C4-2B (cell line): ENCODE data around the gene B3GNT4.
"Not testable (repeated sequence)": the region's sequence is repeated elsewhere in the genome, so short reads cannot be mapped to it uniquely, and the experiment has no call there.

Experiments used
- H3K27ac ChIP-seq: fragments of 450-650 bp; 2 replicates; pipeline ENCODE4 v1.5.1; 2017
- ZFX ChIP-seq: fragments of 450-650 bp; IDR thresholded peaks from 2 replicates; pipeline ENCODE4 v1.6.1; 2017
- TF ChIP-seq, protein P1 (sequence below): fragments of 450-650 bp; conservative IDR thresholded peaks from 2 replicates; pipeline ENCODE4 v1.5.1; 2017; ENCODE audit warnings: mild to moderate bottlenecking

The B3GNT4 gene

DNA sequence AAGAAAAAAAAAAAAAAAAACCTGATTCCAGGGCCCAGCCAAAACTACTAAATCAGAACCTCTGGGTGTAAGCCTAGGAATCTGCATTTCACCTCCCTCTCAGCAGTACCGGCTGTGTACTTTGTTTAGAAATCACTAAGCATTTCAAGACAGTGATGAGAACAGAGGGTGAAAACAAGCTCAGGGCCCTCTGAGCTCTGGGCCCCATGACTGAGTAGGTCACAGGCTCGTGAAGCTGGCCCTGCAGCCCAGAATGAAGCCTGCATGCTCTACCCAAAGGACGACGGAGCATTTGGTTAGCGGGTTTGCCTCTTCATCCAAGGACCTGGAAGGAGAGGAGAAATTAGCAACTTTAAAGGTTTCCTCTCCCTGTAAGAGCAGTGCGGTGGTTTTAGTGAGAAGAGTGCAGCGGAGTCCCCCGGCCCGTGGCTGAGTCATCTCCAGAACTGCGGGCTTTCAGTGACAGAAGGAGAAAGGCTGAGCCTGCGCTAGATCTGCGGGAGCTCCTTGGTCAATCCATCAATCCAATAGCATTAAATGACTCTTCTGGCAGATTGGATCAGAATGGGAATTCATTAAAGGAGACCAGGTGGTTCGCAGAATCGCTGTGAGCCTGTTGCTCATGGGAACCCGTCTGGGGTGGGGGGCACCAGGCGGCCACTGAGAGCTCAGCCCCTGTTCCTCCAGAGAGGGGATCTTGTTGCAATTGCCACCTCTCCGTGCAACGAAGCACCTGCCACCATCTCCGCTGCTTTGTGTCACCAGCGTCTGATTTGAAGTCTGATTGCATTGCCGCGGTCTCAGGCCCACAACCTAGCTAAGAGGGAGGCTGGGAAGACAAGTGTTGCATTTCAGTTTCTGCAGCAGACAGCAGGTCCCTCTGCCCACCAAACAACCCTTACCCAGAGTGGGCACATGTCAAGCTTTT, 36.8 kb upstream of the B3GNT4 start:
- H3K27ac ChIP-seq, result no peak overlapping the region
- TF ChIP-seq, protein P1, sequence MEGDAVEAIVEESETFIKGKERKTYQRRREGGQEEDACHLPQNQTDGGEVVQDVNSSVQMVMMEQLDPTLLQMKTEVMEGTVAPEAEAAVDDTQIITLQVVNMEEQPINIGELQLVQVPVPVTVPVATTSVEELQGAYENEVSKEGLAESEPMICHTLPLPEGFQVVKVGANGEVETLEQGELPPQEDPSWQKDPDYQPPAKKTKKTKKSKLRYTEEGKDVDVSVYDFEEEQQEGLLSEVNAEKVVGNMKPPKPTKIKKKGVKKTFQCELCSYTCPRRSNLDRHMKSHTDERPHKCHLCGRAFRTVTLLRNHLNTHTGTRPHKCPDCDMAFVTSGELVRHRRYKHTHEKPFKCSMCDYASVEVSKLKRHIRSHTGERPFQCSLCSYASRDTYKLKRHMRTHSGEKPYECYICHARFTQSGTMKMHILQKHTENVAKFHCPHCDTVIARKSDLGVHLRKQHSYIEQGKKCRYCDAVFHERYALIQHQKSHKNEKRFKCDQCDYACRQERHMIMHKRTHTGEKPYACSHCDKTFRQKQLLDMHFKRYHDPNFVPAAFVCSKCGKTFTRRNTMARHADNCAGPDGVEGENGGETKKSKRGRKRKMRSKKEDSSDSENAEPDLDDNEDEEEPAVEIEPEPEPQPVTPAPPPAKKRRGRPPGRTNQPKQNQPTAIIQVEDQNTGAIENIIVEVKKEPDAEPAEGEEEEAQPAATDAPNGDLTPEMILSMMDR, result no peak
- no peak for TF ChIP-seq ZFX

DNA sequence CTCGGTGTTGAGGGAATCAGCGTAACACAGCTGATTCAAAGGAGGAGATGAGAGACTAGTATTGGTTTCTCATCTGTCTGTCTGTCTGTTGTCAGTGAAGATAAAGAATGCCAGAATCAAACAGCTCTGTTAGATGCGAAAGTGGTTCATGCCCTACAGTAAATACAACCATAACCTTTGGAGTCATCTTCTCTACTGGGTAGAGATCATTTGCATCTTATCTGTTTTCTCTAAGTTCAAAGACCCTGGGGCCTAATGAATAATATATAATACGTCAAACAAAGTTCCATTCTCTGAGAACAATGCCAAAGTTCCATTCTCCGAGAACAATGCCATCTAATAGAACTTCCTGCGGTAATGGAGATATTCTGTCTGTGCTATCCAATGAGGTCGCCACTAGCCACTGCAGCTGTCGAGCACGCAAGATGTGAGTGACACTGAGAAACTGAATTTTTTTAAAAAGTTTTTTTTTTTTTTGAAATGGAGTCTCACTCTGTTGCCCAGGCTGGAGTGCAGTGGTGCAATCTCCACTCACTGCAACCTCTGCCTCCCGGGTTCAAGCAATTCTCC, 36.1 kb upstream of the B3GNT4 start:
- no peak overlapping the region for H3K27ac ChIP-seq
- TF ChIP-seq, protein P1, result no peak

DNA sequence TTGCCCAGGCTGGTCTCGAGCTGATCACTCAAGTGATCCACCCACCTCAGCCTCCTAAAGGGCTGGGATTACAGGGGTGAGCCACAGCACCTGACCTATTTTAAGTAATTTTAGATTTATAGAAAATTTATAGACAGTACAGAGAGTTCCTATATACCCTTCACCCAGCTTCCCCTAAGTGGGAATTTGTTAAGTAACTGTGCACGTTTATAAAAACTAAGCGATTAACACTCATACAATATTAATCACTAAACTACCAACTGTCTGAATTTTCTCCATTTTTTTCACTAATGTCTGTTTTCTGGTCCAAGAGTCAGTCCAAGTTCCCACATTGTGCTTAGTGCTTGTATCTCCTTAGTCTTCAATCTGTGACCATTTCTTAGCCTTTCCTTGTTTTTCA, 35.0 kb upstream of the B3GNT4 start:
- H3K27ac ChIP-seq, result no peak overlapping the region
- TF ChIP-seq, protein P1, result no peak
- TF ChIP-seq ZFX, result no peak

DNA sequence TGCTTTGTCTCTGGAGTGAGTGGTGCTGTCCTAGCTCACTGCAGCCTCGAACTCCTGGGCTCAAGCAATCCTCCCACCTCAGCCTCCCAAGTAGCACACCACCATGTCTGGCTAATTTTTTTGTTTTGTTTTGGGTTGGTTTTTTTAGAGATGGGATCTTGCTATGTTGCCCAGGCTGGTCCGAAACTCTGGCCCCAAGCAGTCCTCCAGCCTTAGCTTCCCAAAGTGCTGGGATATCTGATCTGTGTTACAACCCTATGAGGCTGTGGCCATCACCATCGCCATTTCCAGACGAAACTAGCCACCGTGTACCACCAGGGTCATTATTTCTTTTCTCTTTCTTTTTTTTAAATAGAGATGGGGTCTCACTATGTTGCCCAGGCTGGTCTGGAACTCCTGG, 32.1 kb upstream of the B3GNT4 start:
- H3K27ac ChIP-seq, result no peak overlapping the region
- TF ChIP-seq, protein P1, result no peak
- no peak for TF ChIP-seq ZFX

DNA sequence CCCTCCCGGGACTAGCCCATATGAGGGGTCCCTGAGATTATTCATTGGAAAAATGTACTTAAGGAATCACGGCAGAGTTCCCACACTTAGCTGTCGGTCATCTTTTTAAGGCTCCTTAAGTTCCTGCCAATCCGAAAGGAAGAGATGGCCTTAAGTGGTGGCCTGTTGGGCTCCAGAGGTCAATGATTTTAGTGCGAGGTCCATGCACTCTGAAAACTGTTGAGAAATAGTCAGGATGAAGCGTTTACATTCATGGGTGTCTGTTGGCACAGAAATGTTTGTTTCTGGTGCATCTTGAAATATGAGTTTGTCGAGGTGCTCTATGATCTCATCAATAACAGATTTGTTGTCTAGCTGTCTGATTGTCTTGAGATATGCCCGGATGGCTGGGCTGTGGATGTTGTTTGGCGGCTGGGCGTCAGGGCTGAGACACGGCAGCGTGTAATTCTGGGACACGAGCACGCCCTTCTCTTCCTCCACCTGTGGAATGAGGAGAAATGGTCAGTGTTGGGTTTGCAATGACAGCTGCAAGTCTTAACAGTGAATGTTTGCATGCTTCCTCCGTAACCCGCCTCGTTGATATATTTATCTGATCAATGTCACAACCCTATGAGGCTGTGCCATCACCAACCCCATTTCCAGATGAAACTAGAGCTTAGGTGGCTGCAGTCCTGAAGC, 31.1 kb upstream of the B3GNT4 start:
- no peak for TF ChIP-seq ZFX
- TF ChIP-seq, protein P1, result no peak
- H3K27ac ChIP-seq, result no peak overlapping the region

DNA sequence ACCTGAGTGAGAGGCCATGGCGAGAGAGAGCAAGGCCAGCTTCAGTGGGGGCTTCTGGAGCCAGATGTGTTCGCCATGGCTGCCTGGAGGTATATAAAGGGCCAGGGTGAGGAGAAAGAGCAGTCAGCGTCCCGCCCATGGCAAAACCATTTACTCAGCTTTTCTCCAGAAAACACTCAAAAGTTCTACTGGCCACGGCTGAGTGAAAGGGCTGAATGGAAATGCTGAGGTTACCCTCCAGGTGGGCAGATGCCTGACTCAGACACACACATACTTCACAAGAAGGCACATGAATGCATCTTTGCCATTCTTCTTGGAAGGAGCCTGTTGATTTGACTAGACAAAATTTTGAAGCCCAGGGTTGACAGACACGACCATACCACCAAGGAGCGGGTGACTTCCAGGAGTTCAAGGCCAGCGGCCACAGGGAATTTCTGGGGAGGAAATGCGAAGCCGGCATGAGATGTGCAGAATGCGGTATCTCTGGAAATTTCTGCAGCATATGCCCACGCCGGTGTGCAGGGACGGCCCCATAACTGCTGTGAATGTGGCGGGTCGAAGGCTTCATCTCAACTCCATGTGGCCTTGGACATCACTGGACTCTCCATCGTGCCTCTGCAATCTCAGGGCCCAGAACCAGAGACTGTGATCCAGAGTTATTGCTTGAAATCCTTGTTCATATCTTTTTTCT, 29.2 kb upstream of the B3GNT4 start, which contains the start of gene IL31:
IL31 (minus strand) TSS at position 67 of the 691 bp plus-strand sequence; CDS start at position 18, 49 bp downstream.
- no peak for TF ChIP-seq ZFX
- TF ChIP-seq, protein P1, result no peak
- no peak within 1 kb of the TSS for H3K27ac ChIP-seq

DNA sequence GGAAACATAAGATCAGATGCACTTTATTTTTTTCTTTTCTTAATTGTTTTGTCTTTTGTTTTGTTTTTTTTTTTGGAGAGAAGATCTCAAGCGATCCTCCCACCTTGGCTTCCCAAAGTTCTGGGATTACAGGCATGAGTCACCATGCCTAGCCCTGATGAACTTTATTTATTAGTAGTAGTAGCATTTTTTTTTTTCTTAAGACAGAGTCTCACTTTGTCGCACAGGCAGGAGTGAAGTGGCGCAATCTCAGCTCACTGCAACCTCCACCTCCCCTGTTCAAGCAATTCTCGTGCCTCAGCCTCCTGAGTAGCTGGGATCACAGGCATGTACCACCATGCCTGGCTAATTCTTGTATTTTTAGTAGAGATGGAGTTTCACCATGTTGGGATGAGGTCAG, 27.0 kb upstream of the B3GNT4 start:
- not testable (repeated sequence) for H3K27ac ChIP-seq
